GM21723 (cell line): ENCODE measurements around the gene TBCD.

Experiments used
- ATAC-seq: cut with Tn5 transposase; IDR thresholded peaks from one replicate; pipeline ENCODE4 v1.9.1; 2021; ENCODE audit warnings: mild to moderate bottlenecking, moderate library complexity; ENCODE audit not compliant: unreplicated experiment

The TBCD gene

DNA sequence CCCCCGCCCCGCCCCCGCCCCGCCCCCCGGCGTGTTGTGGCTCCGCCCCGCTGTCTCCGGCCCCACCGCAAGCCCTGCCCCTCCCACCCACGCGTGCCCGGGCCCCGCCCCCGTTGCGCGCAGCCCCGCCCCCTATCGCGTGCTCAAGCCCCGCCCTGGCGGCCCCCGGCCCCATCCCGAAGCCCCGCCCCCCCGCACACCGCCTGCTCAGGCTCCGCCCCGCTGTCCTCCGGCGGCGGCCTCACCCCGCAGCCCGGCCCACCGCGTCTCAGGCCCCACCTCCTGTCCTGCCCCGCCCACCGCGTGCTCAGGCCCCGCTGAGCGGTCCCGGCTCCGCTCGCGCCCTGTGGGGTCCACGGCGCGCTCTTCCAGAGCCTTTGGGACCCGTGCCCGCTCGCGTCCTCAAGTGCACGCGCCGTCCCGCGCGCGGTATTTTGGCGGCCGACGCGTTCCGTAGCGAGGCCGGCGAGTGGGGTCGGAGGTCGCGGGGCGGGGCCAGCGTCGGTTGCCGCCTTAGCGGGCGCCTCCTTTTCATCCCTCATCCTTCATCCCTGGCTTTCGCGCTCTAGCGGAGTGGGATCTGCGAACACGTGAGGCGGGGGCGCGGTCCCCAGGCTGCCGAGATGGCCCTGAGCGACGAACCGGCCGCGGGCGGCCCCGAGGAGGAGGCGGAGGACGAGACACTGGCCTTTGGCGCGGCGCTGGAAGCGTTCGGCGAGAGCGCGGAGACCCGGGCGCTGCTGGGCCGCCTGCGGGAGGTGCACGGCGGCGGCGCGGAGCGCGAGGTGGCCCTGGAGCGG, at the start of gene TBCD:
Gene TBCD (plus strand): TSS at position 495 of the 800 bp plus-strand sequence. CDS start 129 bp downstream, at position 624.
- peak; percentile 70 for ATAC-seq

DNA sequence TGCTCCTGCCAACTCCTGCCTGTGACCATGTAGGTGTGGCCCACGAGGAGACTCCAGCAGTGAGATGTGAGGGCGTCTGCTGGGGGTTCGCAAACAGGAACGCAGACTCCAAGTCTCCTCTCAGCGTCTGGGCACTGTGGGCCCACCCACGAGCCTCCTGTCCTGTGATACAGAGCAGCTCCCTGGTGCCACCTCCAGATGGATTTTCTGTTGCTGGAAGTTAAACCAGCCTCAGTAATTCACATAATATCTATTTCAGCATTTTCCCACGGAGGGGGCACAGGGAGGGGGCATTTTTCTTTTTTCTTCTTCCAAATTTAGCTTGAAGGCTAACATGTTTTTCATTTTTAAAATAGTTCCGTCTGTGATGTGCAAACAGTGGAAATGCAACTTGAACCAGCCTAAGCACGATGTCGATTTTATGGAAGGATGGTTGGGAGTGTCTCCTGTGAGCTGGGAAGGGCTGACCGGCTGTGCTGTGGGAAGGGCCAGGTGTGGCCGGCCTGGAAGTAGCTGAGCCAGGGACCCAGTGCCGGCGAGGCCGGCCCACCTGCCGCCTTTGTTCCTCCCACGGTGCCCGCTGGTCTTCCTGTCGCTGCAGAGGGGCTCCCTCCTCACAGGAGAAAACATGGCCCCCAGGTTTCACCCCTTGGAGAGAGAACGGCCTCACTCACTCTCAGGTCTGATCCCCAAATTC, 49.5 kb upstream of the TBCD start:
- no peak for ATAC-seq

DNA sequence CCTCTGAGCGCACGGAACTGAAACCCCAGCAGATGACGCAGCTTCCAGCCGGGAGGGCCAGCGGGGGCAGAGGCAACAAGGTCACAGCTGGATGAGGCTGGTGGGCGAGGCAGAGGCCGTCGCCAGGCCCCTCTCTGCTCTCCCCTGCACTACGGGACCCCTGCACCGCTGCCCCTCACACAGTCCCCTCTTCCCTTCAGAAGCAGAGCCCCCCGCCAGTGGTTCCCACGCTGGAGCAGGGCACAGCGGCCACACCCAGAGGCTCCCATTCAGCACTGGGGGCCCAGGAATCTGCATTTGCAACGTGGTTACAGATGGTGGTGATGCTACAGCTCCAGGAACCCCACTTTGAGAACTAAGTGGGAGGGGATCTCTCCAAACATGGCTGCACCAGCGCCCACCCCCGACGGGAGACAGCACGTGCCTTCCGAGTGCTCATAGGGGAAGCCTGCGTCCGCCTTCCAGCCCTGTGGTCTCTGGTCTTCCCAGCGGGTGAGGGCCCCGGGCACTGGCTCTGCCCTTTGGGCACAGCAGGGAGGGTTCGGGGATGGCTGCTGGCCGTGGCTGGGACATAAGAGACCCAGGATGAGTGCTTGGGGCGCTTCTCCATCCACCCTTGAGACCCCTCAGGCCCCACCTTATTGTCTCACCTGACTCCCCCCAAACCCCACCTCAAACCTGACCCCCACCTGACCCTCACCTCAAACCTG, 48.7 kb upstream of the TBCD start:
- no peak for ATAC-seq

DNA sequence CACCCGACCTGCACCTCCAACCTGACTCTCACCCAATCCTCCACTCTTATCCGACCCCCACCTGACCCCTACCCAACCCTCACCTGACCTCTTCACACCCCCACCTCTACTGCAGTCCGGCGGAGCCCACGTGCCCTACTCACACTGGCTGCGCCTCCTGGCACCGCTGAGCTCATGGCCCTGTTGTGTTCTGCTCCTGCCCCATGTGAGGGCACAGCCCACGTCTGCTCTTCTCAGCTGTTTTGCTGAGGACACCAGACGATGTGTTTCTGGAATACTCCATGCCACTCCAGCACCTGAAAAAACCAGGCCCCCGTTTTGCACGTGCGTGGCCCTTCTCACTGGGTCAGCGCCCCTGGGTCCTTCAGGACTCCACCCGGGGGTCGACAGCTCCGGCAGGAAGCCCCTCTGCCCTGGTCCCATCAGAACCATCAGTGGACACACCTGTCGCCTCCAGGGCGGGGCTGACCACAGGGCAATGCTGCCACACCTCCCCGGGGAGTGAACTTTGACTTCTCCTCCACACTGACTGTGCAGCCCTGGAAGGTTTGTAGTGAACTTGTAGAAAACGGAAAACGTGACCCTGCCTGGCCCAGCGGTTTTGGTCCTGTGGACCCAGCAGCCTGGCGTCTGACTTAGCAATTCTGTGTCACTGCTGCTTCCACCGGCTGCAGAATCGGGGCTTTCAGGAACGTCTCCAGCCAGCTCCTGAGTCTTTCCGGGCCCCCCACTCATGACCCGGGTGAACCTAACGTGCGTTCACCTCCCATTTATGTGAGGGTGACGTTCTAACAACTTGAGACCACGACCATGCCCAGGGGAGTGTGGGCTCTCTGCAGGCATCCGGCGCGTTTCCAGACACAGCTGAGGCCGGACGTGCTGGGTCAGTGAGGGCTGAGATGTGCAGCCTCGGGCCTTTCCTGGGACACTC, 47.7 kb upstream of the TBCD start:
- no peak for ATAC-seq

DNA sequence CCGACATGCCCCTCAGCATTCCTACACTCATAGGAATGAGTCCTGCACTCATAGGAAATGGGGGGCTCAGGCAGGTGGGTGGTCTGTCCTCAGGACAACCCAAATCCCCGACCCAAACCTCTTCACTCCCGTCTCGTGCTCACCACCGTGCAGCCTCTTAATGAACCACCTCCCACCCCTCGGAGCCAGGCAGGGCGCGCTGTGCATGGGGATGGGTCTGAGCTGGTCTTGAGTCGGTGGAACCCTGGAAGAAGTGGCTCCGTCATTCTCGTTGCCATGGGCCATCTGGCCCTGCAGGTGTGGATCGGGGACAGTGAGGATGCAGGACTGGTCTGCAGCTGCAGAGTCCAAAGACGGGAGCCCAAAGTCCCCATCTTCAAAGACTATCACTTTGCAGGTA, 47.0 kb upstream of the TBCD start:
- ATAC-seq, result no peak

DNA sequence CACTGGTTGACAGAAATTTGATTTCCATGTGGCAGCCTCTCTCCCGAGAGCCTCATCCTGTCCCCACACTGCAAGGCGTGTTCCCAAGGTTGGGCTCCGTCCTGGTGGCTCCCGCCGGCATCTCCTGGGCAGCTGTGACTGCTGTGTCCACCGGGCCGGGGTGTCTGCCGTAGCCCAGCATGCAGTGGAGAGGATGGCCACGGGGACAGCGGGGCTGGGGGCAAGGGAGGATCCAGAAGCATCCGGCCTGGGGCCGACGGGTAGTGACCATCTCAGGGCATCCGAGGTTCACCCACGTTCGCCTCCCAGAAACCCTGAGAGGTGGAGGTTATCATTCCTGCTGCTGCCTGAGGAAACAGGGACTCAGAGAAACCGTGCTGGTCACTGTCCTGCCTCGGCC, 46.1 kb upstream of the TBCD start:
- ATAC-seq, result no peak

DNA sequence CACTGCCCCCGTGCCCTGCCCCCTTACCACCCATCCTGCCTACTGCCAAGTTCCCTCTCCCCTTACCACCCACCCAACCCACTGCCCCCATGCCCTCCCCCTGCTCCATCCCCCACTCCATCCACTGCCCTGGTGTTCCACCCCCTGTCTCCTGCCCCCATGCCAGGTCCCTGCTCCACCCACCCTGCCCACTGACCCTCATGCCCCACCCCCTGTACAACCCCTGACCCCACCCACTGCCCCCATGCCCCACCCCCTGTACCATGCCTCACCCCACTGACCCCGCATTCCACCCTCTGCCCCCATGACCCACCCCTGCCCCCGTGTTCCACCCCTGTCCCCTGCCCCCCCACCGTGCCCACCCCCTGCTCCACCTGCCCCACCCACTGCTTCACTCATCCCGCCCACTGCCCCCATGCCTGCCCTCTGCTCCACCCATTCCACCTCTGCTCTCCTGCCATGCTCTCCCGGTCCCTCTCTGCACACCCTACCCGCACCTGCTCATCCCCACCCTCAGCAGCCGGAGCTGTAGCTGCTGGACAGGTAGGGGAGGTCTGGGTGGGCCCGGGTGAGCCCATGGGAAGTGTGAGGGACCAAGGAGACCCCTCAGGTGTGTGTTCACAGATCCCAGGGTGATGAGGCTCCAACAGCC, 42.7 kb upstream of the TBCD start:
- ATAC-seq, result no peak

DNA sequence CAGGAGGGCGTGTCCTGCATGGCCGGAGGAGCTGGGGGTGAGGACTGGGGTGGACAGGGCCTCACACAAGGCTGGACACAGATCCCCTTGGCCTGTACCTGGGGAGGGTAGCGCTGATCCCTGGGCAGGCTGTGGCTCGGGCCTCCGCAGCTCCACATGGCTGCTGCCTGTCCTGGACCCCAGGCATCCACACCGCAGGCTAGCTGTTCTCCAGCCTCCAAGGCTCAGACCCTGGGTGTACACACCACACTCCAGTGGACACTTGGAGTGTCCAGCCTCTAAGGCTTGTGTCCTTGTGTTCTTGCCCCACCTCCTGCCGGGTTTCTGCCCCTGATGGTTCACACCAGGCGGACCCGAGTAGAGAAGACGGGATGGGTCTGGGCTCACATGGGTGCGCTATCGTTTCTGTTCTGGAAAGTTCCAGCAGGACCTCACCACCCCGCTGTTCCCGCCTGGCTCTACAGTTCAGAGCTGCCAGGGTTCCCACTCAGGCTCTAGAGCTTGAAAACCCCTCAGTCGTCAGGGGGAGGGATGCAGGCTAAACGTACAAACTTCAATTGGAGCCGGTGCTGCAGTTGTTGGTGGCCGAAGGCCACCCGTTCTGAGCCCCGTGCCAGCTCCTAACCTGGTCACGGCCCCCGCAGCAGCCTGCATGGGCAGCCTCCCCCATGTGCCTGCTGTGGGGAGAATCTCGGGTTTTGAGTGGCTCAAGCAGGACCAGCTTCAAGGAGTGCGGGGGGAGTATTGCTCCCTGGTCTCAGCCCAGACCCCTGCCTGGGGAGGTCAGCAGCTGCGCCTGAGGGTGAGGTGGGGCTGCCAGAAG, 42.0 kb upstream of the TBCD start:
- no peak for ATAC-seq

DNA sequence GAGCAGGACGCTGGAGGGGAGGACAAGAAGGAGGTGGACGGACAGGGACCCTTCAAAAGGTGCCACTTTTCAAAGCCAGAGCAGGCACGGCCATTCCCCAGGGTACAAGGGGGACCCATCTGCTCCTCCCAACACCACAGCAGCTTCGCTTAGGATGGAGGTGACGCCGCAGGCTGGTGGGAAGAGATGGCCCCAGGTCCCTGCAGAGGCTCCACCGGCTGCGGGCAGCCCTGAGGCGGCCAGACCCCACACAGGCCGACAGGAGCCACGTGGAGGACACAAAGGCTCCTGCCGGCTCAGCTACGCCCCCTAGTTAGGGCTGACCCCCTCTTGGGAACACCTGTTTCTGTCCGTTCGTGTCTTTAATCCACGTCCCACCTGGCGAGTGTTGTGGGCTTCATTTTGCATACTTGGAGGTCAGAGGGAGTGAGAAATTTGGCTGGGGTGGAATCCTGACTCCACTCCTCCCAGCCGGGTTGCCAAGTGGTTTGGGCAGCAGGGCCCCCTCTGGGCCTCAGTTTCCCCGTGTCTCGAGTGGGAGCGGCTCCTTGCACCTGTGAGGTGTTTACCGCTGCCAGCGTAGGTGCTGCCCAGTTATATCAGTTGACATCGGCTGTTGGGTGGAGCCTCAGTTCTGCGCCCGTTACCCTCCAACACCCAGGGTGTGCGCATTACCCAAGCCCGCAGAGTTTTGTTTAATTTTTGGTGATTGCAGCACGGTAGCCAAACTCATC, 41.2 kb upstream of the TBCD start:
- no peak for ATAC-seq

DNA sequence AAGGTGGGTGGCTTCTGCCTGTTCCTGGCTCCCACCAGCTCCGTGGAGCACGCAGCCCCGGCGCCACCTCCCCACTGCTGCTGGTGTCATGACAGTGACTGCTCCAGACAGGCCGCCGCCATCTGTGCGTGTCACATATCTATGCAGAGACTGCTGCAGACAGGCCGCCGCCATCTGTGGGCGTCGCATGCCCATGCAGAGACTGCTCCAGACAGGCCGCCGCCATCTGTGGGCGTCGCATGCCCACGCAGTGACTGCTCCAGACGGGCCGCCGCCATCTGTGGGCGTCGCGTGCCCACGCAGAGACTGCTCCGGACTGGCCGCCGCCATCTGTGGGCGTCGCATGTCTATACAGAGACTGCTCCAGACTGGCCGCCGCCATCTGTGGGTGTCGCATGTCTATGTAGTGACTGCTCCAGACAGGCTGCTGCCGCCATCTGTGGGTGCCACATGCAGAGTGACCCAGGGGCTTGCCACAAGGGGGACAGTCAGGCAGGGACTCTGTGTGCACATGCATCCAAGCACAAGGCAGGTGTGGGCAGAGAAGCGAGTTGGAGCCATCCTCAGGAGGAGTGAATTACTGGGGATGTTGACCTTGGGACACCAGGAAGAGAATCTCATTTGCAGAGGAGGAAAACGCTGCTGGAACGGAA, 38.7 kb upstream of the TBCD start:
- ATAC-seq, result no peak

DNA sequence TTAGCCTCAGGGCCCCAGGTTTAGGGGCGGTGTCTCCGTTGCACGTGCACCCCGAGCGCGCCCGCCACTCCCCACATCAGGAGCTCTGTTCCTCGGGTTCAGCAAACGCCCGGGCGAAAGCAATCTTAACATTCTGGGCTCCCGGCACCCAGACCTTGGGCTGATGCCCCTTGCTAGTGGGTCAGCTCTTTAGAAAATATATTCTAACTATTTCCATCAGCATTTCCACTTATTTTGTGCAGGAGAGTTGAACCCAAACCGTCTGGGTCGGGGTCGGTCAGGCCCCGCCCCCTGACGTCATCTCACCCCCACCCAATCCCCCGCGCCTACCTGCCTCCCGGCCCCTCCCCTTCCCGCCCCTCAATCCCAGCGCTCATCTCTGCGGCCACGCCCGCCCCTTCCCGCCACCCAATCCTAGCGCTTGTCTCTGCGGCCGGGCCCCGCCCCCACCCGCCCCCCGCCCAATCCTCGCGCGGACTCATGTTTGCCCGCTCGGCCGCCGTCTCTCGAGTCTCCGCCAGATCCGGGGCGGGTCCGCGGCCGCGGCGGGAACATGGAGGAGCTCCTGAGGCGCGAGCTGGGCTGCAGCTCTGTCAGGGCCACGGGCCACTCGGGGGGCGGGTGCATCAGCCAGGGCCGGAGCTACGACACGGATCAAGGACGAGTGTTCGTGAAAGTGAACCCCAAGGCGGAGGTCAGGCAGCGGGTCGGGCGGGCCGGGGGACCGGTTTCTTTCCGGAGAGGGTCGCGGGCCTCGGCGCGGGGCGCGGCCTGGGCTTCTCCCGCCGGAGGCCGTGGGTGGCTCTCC, 35.5 kb upstream of the TBCD start, which contains the start of gene FN3KRP:
Gene FN3KRP (plus strand): TSS at position 504 of the 808 bp plus-strand sequence. CDS start 50 bp downstream, at position 554.
- peak; percentile 66 for ATAC-seq

DNA sequence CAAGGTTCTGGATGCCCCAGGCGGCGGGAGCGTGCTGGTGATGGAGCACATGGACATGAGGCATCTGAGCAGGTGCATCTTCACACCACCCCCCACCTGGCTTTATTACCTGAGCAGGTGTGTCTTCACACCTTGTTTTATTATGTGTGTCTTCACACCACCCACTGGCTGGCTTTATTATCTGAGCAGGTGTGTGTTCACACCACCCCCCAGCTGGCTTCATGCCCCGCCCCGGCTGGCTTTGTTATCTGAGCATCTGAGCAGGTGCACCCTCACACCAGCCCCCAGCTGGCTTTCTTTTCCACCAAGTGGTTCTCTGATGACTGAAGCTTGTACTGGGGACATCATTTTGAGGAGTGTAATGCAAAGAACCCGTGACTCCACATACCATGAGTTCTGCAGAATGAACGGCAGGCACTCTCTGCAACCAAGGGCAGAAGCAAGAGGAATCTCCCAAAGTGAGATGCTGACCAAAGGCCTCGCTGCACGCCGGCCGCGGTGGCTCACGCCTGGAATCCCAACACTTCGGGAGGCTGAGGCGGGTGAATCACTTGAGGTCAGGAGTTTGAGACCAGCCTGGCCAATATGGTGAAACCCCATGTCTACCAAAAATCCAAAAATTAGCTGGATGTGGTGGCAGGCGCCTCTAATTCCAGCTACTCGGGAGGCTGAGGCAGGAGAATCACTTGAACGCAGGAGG, 32.7 kb upstream of the TBCD start:
- ATAC-seq, result no peak

DNA sequence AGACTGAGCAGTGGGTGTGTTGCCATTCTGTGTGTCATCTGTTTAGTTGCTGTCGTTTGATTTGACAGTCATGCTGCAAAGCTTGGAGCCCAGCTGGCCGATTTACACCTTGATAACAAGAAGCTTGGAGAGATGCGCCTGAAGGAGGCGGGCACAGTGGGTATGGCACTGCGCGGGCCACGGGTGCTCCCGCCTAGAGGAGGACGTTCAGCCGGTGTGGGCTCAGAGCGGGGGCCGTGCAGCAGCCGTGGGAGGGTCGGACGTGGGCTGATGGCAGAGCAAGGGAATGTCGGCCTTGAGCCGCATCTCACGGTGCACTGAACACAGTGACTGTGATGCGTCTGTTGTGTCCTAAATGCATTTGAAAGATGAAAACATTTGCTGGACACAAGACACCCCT, 31.7 kb upstream of the TBCD start:
- no peak for ATAC-seq

DNA sequence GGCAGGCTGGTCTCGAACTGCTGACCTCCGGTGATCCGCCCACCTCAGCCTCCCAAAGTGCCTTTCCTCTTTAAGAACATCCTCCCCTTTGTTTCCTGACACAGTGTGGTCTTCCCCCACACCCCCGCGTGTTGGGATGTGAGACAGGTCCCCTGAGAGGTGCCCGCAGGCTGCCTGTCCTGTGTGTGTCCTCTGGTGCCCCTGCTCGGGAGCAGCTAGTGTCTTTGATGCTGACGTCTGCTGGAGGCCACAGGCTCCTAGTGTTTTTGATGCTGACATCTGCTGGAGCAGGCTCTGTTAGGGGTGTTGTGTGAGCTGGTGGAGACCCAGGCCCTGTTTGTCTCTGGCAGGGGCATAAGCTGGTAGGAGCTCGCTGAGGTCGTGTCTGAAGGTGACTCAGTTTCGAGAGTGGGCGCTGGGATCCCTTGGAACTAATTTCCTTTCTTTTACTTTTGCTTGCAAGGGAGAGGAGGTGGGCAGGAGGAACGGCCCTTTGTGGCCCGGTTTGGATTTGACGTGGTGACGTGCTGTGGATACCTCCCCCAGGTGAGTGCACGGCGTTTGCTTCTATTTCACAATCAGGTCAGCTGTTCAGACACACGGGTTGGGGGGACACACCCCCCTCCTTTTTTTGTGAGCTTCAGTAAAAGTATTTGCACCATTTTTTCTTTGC, 29.4 kb upstream of the TBCD start:
- no peak for ATAC-seq

DNA sequence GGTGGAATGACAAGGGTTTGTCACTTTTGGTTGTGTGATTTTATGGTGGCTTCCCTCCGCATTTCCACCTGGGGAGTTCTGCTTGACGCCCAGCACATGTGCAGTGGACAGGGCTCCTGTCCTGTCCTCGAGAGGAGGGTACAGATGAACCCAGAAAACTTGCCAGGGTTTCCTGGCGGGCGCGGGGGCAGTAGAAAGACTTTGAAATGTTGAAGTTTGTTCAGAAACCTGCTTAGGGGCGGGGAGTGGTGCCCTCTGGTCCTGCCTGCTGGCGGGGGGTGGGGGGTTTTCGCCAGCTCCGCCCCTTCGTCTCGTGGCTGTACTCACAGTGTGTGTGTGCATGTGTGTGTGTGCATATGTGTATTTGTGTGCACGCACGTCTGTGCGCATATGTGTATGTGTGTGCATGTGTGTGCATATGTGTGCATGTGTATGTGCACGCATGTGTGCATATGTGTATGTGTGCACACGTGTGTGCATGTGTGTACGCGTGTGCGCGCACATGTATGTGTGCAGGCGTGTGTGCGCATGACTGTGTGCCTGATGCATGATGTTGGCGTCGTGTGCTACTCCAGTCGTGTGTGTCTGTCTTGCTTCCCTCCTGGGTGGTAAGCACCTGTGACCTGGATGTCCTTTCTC, 28.6 kb upstream of the TBCD start:
- no peak for ATAC-seq

DNA sequence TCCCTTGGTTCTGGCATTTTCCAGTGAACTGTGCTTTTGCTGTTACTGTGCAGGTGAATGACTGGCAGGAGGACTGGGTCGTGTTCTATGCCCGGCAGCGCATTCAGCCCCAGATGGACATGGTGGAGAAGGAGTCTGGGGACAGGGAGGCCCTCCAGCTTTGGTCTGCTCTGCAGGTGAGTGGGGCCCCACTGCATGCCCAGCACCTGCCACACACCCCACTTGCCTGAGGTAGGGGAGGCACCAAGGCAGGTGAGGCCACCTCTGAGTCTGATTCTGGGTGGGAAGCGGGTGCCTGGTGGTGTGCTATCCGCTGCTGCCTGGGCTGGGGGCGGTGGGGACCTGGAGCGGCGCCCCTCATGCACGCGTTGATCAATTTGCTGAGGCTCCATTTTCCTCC, 25.4 kb upstream of the TBCD start:
- no peak for ATAC-seq
